IMR-90 (cell line): Measurements from ENCODE around the gene SYTL3. TPM values are rescaled to one million over a fixed set of nuclear protein-coding genes. Genes with fewer than 3 reads are reported as not detected.

ENCODE experiments used
- ATAC-seq: fragments of 200-7000 bp; cut with Tn5 transposase; 2 replicates; pipeline ENCODE4 v1.9.1; 2020; ENCODE audit warnings: low read depth, mild to moderate bottlenecking, moderate library complexity
- BruUV-seq: library from RNA; stranded (reverse); fragments of 400-500 nt; replicated peaks from 2 replicates; lab custom pipeline; 2021; lab: Mats Ljungman, UMichigan
- CTCF ChIA-PET: fragments of 300-600 bp; formaldehyde crosslinking; extraction: SDS; loops from one replicate; lab custom pipeline; 2021; ENCODE audit warnings: antibody characterized with exemption; lab: Yijun Ruan, JAX
- POLR2A ChIA-PET: fragments of 300-600 bp; sonication (Branson Sonifier 250); formaldehyde crosslinking; loops from one replicate; lab custom pipeline; 2022; ENCODE audit warnings: antibody characterized with exemption; ENCODE audit not compliant: unreplicated experiment; lab: Charles Lee
- DNase-seq: peaks from one replicate; pipeline ENCODE4 v3.0.0; 2013
- H2AFZ ChIP-seq: replicated peaks from 2 replicates; pipeline ENCODE3; 2013; ENCODE audit warnings: low read length, mild to moderate bottlenecking; ENCODE audit not compliant: poor library complexity
- H2AK5ac ChIP-seq: 2 replicates; pipeline ENCODE4 v1.6.1; 2013; ENCODE audit warnings: low read depth, low read length, inconsistent platforms
- H2AK9ac ChIP-seq: replicated peaks from 2 replicates; pipeline ENCODE3; 2013; ENCODE audit warnings: mild to moderate bottlenecking, low read depth, low read length, moderate library complexity; ENCODE audit not compliant: poor library complexity
- H2BK120ac ChIP-seq: 2 replicates; pipeline ENCODE4 v1.6.1; 2013; ENCODE audit warnings: low read depth, low read length, inconsistent platforms
- H2BK15ac ChIP-seq: 3 replicates; pipeline ENCODE4 v1.6.1; 2013; ENCODE audit warnings: low read depth, low read length, inconsistent platforms
- H2BK20ac ChIP-seq: 2 replicates; pipeline ENCODE4 v1.6.1; 2013; ENCODE audit warnings: low read depth, mild to moderate bottlenecking, inconsistent platforms, low read length, moderate library complexity
- H2BK5ac ChIP-seq: 2 replicates; pipeline ENCODE4 v1.6.1; 2013; ENCODE audit warnings: mild to moderate bottlenecking, low read depth, low read length, inconsistent platforms; ENCODE audit not compliant: poor library complexity, severe bottlenecking
- H3K14ac ChIP-seq: replicated peaks from 2 replicates; pipeline ENCODE4 v1.6.1; 2013; ENCODE audit warnings: low read depth, low read length, inconsistent platforms
- H3K18ac ChIP-seq: 2 replicates; pipeline ENCODE4 v1.6.1; 2013; ENCODE audit warnings: low read depth, low read length, control low read depth
- H3K23ac ChIP-seq: 2 replicates; pipeline ENCODE4 v1.6.1; 2013; ENCODE audit warnings: low read depth, low read length, inconsistent platforms
- H3K27ac ChIP-seq: 2 replicates; pipeline ENCODE4 v1.5.1; 2013; ENCODE audit warnings: mild to moderate bottlenecking, control low read depth, low read length; ENCODE audit not compliant: insufficient read depth
- H3K27me3 ChIP-seq: 2 replicates; pipeline ENCODE4 v1.6.1; 2013; ENCODE audit warnings: low read length; ENCODE audit not compliant: control insufficient read depth, insufficient read depth
- H3K36me3 ChIP-seq: 2 replicates; pipeline ENCODE4 v1.6.1; 2013; ENCODE audit warnings: low read length, mixed read lengths; ENCODE audit not compliant: control insufficient read depth, insufficient read depth
- H3K4ac ChIP-seq: 2 replicates; pipeline ENCODE4 v1.6.1; 2013; ENCODE audit warnings: low read depth, low read length, inconsistent platforms
- H3K4me1 ChIP-seq: 2 replicates; pipeline ENCODE4 v1.6.1; 2013; ENCODE audit warnings: low read length, mixed read lengths; ENCODE audit not compliant: control insufficient read depth, insufficient read depth
- H3K4me2 ChIP-seq: 2 replicates; pipeline ENCODE4 v1.6.1; 2013; ENCODE audit warnings: low read depth, mild to moderate bottlenecking, control low read depth, low read length, moderate library complexity
- H3K4me3 ChIP-seq: 2 replicates; pipeline ENCODE4 v1.5.1; 2013; ENCODE audit warnings: low read depth, mild to moderate bottlenecking, control low read depth, low read length, moderate library complexity; ENCODE audit not compliant: insufficient read depth
- H3K56ac ChIP-seq: 2 replicates; pipeline ENCODE4 v1.6.1; 2013; ENCODE audit warnings: low read length, inconsistent platforms; ENCODE audit not compliant: insufficient read depth; ENCODE audit errors: extremely low read depth
- H3K79me1 ChIP-seq, 2 experiments: 2 replicates each; pipeline ENCODE4 v1.6.1; 2013; ENCODE audit warnings: low read length in 2 of 2, inconsistent platforms in 1 of 2, low read depth in 1 of 2
- H3K9ac ChIP-seq: 2 replicates; pipeline ENCODE4 v1.6.1; 2013; ENCODE audit warnings: low read depth, low read length, control low read depth
- H3K9me1 ChIP-seq: 2 replicates; pipeline ENCODE4 v1.6.1; 2013; ENCODE audit warnings: low read length, inconsistent platforms; ENCODE audit not compliant: insufficient read depth
- H3K9me3 ChIP-seq: 2 replicates; pipeline ENCODE4 v1.6.1; 2013; ENCODE audit warnings: low read length; ENCODE audit not compliant: control insufficient read depth, insufficient read depth
- H4K20me1 ChIP-seq: 2 replicates; pipeline ENCODE4 v1.6.1; 2013; ENCODE audit warnings: low read length, inconsistent platforms; ENCODE audit not compliant: insufficient read depth
- H4K5ac ChIP-seq: 2 replicates; pipeline ENCODE4 v1.6.1; 2013; ENCODE audit warnings: mild to moderate bottlenecking, low read depth, low read length, control low read depth
- H4K8ac ChIP-seq, 2 experiments: 2 replicates each; pipeline ENCODE4 v1.6.1; 2013; ENCODE audit warnings: low read depth in 2 of 2, low read length in 2 of 2, control low read depth in 1 of 2, inconsistent platforms in 1 of 2
- H4K91ac ChIP-seq: 2 replicates; pipeline ENCODE4 v1.6.1; 2013; ENCODE audit warnings: low read depth, low read length, inconsistent platforms; ENCODE audit not compliant: insufficient read depth
- MAZ ChIP-seq: IDR thresholded peaks from 2 replicates; pipeline ENCODE4 v1.6.1; 2012; ENCODE audit warnings: low read depth, mild to moderate bottlenecking, low read length, improper control_type of control experiment, moderate library complexity, borderline replicate concordance
- NFE2L2 ChIP-seq: fragments of 150-350 bp; IDR thresholded peaks from 2 replicates; pipeline ENCODE4 v1.6.1; 2016; ENCODE audit warnings: low read depth, mild to moderate bottlenecking, low read length
- POLR2A ChIP-seq: IDR thresholded peaks from 2 replicates; pipeline ENCODE4 v1.6.1; 2012; ENCODE audit warnings: mild to moderate bottlenecking, low read depth, low read length
- SMC3 ChIP-seq: fragments of 150-350 bp; IDR thresholded peaks from 2 replicates; pipeline ENCODE4 v1.6.1; 2016; ENCODE audit warnings: low read depth, mild to moderate bottlenecking, antibody characterized with exemption, low read length, moderate library complexity
- WGBS, 2 experiments: methylation state at CpG; one replicate each; pipeline versions ENCODE4 v1.1.5 to v1.1.7; 2013; ENCODE audit warnings: missing lambda C conversion rate in 2 of 2; ENCODE audit not compliant: insufficient read length in 1 of 2; ENCODE audit errors: extremely low coverage in 2 of 2; 5-methylcytosine and 5-hydroxymethylcytosine counted together
- dilution Hi-C: fragments of 300-500 bp; cut with HindIII; formaldehyde crosslinking; loops from one replicate; pipeline ENCODE4 v1.14.3; 2018; ENCODE audit warnings: low sequenced_read_pairs; ENCODE audit not compliant: unreplicated experiment
- in situ Hi-C: fragments of 300-500 bp; cut with MboI; formaldehyde crosslinking; loops from 3 replicates; pipeline ENCODE4 v1.14.3; 2019; ENCODE audit warnings: low sequenced_read_pairs, inconsistent platforms, mixed read lengths
- intact Hi-C: fragments of 100-400 bp; cut with micrococcal nuclease; formaldehyde crosslinking; loops from 2 replicates; pipeline ENCODE4 v1.10.0; 2022
- microRNA-seq, 2 experiments: library from miRNA; stranded (forward) in 1 of 2; unstranded in 1 of 2; fragments of 10-50 nt in 1 of 2; fragments of <30 nt in 1 of 2; gene quantifications in 1 of 2; microRNA quantifications in 1 of 2; one replicate each; pipeline versions ENCODE3 to v1.1.0; 2013 to 2020; ENCODE audit not compliant: insufficient read depth in 1 of 2, insufficient read length in 1 of 2, unreplicated experiment in 1 of 2
- polyA plus RNA-seq, 3 experiments: library from polyadenylated mRNA; depleted of rRNA; stranded (reverse); fragments of >200 nt; gene quantifications; 2 replicates each; pipeline ENCODE4 v1.2.3, GENCODE V29; 2012; ENCODE audit warnings: low replicate concordance in 1 of 3
- small RNA-seq, 5 experiments: library from RNA; depleted of rRNA; stranded (forward); fragments of <200 nt; gene quantifications; one replicate each; pipeline ENCODE3, GENCODE V24; 2012
- total RNA-seq: library from RNA; depleted of rRNA; stranded (reverse); fragments of >200 nt; gene quantifications from 2 replicates; pipeline ENCODE4 v1.2.3, GENCODE V29; 2012; rRNA removed

Gene SYTL3
- total and polyA plus RNA-seq, 2 of the 4 experiments (the other 2 are of a cell fraction): 2.9 to 4.3 TPM

GRCh38 chr6:158813032-158813431, 163.2 kb downstream of the SYTL3 start:
- peaks cover 31% of the 10 kb centered on the region for H4K20me1 ChIP-seq
- H2BK15ac ChIP-seq: no peak overlapping the region
- ATAC-seq (no peak), DNase-seq (no peak)
- H3K36me3 ChIP-seq: peaks cover 4% of the 10 kb centered on the region
- no peak overlapping the region for H3K4me3 ChIP-seq
- POLR2A ChIA-PET: no interaction called here
- no peak overlapping the region for H2BK5ac ChIP-seq
- peak overlapping the region; percentile 58 for H2AK9ac ChIP-seq
- intact Hi-C loops: no loop called here
- no peak overlapping the region for H3K14ac ChIP-seq
- no peak overlapping the region for H2AK5ac ChIP-seq
- H3K27me3 ChIP-seq: no peaks in the 10 kb centered on the region
- peaks cover 21% of the 10 kb centered on the region for H3K9me1 ChIP-seq
- no peak overlapping the region for H3K9ac ChIP-seq
- dilution Hi-C loops: no loop called here
- no peak overlapping the region; the same call in 1 of the 2 replicates for H4K5ac ChIP-seq
- BruUV-seq: no TSS peak
- no peak overlapping the region for H3K4me2 ChIP-seq
- no peak overlapping the region for H3K56ac ChIP-seq
- no peak overlapping the region for H2BK120ac ChIP-seq
- in situ Hi-C loops: no loop called here
- WGBS, 2 experiments: 60% methylated on average over 2 of the region's 3 CpGs; no CpG with 5 or more reads in 1 of the 2 experiments
- CTCF ChIA-PET: no interaction called here
- no peak overlapping the region for H2BK20ac ChIP-seq
- H3K4me1 ChIP-seq: peaks cover 14% of the 10 kb centered on the region
- H3K23ac ChIP-seq: no peak overlapping the region
- no peak overlapping the region for H3K27ac ChIP-seq
- H4K8ac ChIP-seq: peak overlapping the region in 1 of 2 experiments; percentile 24; a peak in 1 of 4 replicates
- no peak overlapping the region; the same call in 1 of the 2 replicates for H3K4ac ChIP-seq
- no peak overlapping the region for H4K91ac ChIP-seq
- 0 out of 2 replicates have a peak, but pooled peaks have one; percentile 20 for TF ChIP-seq POLR2A
- no peak for TF ChIP-seq SMC3
- no peak for TF ChIP-seq MAZ
- TF ChIP-seq NFE2L2: no peak
- H3K79me1 ChIP-seq: peaks cover 38 to 81% of the 10 kb centered on the region in 2 experiments
- no peaks in the 10 kb centered on the region for H3K9me3 ChIP-seq
- no peak overlapping the region for H3K18ac ChIP-seq
- no peak overlapping the region for H2AFZ ChIP-seq

Small RNA genes lying within 50 kb of the gene (microRNA-seq; reads per million reads assigned to microRNA genes)
- gene MIR3918 (0 to 0.37 reads per million in 2 experiments), gene MIR7161 (0 reads per million in 2 experiments)

Small RNA genes lying within 50 kb of the gene (small RNA-seq; reads per million reads assigned to genes)
- gene MIR3918: 0 reads per million in 5 experiments
- 0 reads per million in 5 experiments for gene MIR7161

Other genes with a start within 250 kb of the SYTL3 start
- gene TMEM181, start 90.0 kb upstream of the SYTL3 start, total RNA-seq: 27.8 and 40.0 TPM in 2 replicates
- gene TMEM181, start 90.0 kb upstream of the SYTL3 start, polyA plus RNA-seq (2012; rRNA removed): 16.8 and 22.8 TPM in 2 replicates
- gene DYNLT1, start 5.3 kb upstream of the SYTL3 start, total RNA-seq: 187 and 235 TPM in 2 replicates
- gene DYNLT1, start 5.3 kb upstream of the SYTL3 start, polyA plus RNA-seq (2012; rRNA removed): 338 and 349 TPM in 2 replicates
- 145 and 179 TPM in 2 replicates for gene EZR, start 169.3 kb downstream of the SYTL3 start, total RNA-seq
- gene EZR, start 169.3 kb downstream of the SYTL3 start, polyA plus RNA-seq (2012; rRNA removed): 83.8 and 87.6 TPM in 2 replicates